Measurements from ENCODE around the gene SGO2.

SGO2 gene

DNA sequence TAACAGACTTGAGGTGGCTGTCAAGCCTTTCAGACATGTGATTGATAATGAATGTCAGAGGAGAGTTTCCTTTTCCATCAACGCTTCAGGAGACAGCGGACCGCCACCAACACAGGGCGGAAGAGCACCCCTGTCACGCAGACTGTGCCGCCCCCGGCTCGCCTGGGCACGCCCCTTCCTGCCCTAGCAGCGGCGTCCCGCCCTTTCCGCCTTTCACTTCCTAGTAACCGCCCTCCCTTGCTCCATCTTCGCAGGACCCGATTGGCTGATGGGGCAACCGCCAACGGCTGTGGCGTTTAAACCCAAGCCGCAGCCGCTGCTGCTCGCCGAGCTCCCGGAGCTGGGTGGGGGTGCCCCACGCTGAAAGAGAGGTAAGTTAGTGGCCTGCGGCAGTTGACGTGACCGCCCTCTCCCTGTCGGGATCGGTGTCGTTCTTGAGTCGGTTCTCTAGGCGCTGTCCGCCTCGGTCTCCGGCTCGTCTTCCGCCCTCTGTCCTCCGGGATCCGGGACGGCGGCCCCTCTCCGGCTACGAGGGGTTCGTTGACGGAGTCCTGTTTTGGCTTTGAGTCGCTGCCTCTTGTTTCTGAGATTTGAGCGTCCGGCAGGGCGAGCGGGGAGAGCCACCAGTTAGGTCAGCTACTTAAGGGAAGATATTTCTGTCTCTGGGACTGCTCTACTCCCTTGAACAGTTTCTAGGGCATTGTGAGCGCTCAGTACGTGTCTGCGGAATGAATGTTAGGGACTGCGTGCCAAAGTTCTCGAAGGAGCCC, at the start of gene SGO2:
SGO2 (plus strand) TSS at position 326 of the 770 bp plus-strand sequence. CDS start 6,769 bp downstream, outside the sequence.
- peak; percentile 93 for DNase-seq

GRCh38 chr2:200476836-200477235, 49.2 kb upstream of the SGO2 start:
- no peak for DNase-seq

DNA sequence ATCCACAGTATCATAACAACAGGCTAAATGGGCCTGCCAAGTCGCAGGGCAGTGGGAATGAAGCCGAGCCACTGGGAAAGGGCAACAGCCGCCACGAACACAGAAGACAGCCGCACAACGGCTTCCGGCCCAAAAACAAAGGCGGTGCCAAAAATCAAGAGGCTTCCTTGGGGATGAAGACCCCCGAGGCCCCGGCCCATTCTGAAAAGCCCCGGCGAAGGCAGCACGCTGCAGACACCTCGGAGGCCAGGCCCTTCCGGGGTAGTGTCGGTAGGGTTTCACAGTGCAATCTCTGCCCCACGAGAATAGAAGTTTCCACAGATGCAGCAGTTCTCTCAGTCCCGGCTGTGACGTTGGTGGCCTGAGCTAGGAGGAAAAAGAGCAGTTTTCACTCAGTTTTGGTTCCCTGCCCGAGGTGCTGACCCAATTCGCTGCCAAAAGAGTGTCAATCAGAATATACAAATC, 48.3 kb upstream of the SGO2 start:
- DNase-seq, result no peak

DNA sequence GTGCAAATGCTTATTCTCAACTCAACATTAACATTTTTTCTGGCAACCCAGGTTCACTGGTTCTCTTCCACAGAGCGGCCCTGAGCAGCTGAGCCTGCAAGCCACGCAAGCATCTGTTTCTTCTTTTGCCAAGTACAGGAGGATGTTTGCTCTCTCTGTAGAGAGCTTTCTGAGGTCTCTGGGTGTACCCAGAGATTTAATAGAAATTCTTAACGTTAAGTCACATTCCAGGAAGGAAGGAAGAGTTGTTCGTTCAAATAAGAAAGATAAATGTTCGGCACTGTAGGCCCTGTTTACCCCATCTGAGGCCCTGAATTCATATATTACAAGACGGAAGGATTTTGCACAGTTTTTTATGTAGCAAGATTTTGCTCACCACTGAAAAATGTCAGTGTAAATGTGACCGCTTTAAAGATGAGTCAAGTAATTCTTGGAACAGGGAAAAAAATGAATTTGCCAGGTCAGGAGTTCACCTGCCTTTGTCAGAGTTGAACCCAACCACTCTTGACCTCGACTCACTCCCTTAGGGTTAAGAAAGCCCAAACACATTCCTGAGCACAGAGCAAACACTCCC, 46.2 kb upstream of the SGO2 start:
- DNase-seq, result no peak

DNA sequence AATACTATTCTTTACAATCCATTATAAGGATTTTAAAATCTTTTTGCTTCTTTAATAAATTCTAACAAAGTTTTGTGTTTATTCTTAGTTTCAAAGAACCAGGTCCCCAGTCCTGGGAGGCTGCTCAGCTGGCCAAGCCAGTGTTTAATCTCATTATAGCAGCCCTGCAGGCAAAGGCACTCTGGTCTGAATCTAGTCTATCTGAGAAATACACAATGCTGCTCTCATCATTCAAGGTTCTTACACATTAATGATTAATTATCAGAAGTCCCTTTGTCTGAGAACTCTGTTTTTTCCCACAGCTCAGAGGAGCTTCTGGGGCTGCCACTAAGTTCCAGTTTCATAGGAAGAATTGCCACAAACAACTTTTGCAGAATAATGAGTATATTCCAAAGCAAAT, 43.8 kb upstream of the SGO2 start:
- no peak for DNase-seq

DNA sequence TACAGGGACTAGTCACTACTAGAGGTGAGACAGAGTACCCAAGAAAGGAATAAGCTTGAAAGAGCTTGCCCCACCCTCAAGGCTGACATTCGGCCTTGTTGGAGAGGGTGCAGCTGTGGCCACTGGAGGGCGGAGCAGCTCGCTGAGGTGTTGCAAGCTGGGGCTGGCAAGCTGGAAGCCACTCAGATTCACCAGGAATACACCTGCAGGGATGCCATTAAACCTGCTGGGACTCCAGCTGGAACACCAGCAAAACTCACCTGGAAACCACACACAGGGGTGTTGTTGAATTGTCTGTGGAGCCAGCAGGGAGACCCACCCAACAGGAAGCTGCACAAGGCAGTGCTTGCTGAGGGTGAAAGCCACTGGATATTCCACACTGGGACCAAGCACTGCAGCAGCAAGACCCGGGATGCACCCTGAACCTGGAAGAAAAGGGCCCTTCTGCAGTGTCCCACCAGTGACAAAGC, 42.2 kb upstream of the SGO2 start:
- peak; percentile 3 for DNase-seq

- DNase-seq, result no peak
These were observed 41.1 kb upstream of the SGO2 start for GRCh38 chr2:200484934-200485333.

DNA sequence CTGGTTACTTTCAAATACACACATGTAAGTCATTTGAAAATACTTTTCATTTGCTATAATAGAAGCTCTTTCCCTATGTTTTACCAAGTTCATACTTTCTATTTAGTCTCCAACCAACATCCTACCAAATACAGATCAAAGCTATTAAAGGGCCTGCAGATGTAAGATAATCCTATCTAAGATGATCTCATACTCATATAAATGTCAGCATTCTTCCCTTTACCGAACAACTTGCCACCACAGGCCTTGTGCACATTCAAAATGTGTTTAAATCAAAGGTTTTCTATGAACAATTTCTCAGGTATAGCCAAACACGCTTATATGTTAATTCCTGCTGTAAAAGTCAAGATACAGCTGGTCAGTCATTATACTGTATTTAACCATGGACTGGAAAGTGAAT, 39.5 kb upstream of the SGO2 start:
- no peak for DNase-seq

- DNase-seq, result no peak
These were observed 37.8 kb upstream of the SGO2 start for GRCh38 chr2:200488169-200488568.

GRCh38 chr2:200490001-200490400, 36.0 kb upstream of the SGO2 start:
- DNase-seq, result no peak

DNA sequence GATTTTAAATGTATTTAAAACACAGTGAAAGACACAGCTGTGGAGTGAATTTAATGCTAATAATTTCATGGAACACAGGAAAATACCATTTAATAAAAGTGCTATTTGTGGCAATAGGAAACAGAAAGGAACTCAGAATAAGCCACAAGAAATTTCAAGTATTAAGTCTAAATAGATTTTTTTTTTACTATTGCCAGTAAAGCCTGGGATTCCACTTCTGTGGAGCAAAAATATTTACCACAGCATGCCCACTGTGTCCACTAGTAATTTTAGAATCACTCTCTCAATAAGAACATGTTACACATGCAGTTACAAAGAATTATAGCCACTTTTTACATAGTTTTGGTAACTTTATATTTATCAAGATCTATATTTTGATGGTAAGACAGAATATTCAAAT, 33.4 kb upstream of the SGO2 start:
- no peak for DNase-seq

GRCh38 chr2:200494048-200494447, 32.0 kb upstream of the SGO2 start:
- no peak for DNase-seq

DNA sequence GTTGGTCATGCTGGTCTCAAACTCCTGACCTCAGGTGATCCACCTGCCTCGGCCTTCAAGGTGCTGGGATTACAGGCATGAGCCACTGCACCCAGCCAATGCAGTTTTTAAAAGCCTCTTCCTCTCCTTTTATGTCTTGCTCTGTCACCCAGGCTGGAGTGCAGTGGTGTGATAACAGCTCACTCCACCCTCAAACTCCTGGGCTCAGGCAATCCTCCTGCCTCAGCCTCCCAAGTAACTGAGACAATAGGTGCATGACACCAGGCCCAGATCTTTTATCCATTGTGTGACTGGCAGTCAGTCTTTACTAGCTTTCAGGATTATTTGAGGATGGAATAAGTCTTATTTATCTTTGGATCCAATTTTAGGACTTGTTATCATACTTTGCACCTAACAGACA, 29.3 kb upstream of the SGO2 start:
- DNase-seq, result no peak

- no peak for DNase-seq
These were observed 27.4 kb upstream of the SGO2 start for GRCh38 chr2:200498402-200499162.

DNA sequence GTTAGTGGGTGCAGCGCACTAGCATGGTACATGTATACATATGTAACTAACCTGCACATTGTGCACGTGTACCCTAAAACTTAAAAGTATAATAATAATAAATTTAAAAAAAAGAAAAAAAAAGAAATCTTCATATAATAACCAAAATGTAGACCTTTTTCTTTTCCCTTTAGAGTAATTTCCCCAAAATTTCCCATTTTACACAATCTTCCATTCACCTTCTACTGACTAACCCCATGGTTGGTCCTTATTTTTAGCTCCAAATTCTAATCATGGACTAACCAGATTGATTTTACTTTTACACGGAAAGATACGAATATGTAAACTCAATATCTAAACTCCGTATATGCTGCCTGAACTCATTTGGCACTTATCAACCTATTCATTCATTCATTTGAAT, 23.8 kb upstream of the SGO2 start:
- no peak for DNase-seq

- no peak for DNase-seq
These were observed 19.3 kb upstream of the SGO2 start for GRCh38 chr2:200506679-200507078.

GRCh38 chr2:200507179-200507578, 18.8 kb upstream of the SGO2 start:
- DNase-seq, result no peak

GRCh38 chr2:200509235-200509611, 16.8 kb upstream of the SGO2 start:
- no peak for DNase-seq

DNA sequence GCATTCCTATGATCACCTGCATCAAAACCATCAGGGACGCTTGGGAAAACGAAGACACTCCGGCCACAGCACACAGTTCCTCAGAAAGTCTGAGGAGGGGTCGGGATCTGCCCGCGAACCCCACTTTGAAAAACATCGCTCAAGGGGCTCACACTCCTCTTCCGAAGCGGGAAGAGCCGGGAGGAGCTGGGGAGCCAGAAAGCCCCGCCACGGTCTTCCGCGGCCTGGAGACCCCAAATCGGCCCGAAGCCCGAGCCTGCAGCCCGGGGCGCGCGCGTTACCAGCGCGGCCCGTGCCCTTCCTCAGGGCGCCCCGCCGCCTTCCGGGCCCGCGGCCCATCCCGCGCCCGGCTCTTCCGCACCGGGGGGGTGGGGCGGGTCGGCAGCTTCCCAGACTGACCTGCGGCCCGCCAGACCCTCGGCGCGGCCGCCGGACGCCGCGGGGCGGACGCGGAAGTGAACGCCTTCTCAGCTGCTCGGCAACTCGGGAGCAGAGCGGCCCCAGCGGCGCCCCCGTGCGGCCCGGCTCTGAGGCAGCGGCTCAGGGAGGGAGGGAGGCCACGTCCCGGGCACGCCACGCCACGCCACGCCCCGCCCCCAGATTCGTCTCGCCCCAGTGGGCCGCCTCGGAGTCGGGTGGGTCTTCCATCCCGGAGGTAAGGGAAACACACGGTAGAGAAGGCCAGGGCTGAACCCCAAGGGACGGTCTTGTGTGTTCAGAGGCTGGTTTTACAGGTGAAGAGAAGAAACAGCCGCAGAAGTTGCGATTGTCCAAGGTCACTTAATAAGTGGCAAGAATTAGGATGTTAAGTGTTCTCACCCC, 16.2 kb upstream of the SGO2 start, which contains the start of gene KCTD18:
KCTD18 (minus strand) TSS at position 457 of the 822 bp plus-strand sequence. CDS start 3,052 bp downstream, outside the sequence.
- peak; percentile 63 for DNase-seq

- DNase-seq, result no peak
These were observed 10.9 kb upstream of the SGO2 start for GRCh38 chr2:200515155-200515554.

- DNase-seq, result no peak
These were observed 2.8 kb upstream of the SGO2 start for GRCh38 chr2:200523158-200523557.

DNA sequence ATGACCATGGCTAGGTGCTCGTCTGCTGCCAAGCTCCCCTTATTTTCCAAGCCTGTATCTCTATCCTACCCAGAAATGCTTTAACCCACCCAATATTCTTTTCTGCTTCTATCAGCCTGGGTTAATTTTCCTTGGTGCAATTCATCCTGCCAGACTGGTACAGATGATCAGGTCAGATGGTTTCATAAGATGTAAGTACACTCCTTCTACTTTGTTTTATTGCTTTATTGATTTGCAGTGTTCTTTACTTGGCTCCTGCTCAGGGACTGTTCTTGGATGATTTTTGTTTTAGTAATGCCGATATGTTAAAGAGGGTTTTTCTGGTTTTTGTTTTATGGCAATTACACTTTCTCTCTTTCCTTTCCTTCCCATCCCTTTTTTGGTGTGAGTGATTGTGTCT, 2.4 kb upstream of the SGO2 start:
- no peak for DNase-seq

DNA sequence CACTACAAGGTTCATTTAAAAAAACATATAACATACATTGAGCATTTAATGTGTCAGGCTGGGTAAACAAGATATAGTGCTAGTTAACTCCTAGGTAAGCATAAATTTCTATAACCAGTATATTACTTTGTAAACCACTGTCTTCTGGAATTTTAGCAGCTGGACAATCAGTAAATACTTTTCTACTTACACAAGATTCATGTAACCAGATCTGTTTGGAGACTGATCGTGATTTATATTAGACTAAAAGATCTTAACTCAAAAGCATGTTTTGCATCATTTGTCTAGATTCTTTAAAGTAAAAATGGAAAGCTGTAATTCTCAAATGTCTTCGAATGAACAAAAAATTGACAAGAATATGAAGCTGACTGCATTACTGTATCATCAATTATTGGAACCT, 941 bp upstream of the SGO2 start:
- DNase-seq, result no peak

Data from NCI-H1436 (cell line).